GM12801 (cell line): ENCODE measurements around the gene SCFD1.

Source experiments
- TF ChIP-seq, protein P1 (sequence below): IDR thresholded peaks from one replicate; pipeline ENCODE4 v1.5.1; 2011; ENCODE audit warnings: control low read depth; ENCODE audit not compliant: insufficient read length; ENCODE audit errors: extremely low read depth

SCFD1 gene

DNA sequence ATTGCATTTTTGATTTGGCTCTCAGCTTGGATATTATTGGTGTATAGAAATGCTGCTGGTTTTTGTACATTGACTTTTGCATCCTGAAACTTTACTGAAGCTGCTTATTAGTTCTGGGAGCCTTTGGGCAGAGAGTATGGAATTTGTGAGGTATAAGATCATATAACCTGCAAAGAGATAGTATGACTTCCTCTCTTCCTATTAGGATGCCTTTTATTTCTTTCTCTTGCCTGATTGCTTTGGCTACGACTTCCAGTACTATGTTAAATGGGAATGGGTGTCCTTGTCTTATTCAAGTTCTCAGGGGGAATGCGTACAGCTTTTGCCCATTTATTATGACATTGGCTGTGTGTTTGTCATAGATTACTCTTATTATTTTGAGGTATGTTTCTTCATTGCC lies 23.5 kb downstream of the SCFD1 start:
- TF ChIP-seq, protein P1, sequence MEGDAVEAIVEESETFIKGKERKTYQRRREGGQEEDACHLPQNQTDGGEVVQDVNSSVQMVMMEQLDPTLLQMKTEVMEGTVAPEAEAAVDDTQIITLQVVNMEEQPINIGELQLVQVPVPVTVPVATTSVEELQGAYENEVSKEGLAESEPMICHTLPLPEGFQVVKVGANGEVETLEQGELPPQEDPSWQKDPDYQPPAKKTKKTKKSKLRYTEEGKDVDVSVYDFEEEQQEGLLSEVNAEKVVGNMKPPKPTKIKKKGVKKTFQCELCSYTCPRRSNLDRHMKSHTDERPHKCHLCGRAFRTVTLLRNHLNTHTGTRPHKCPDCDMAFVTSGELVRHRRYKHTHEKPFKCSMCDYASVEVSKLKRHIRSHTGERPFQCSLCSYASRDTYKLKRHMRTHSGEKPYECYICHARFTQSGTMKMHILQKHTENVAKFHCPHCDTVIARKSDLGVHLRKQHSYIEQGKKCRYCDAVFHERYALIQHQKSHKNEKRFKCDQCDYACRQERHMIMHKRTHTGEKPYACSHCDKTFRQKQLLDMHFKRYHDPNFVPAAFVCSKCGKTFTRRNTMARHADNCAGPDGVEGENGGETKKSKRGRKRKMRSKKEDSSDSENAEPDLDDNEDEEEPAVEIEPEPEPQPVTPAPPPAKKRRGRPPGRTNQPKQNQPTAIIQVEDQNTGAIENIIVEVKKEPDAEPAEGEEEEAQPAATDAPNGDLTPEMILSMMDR = no peak

DNA sequence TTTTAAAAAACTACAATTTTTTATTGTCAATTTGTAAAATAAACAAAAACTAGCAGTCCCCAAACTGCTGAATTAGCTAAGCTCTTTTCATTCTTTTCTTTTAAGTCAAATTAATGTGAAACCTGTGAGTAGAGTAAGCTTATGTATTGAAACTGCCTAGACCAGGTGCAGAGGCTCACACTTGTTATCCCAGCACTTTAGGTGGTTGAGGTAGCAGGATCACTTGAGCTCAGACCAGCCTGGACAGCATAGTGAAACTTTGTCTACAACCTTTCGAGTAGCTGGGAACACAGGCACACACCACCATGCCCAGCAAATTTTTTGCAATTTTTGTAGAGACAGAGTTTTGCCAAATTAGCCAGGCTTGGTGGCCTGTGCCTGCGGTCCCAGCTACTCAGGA lies 26.4 kb downstream of the SCFD1 start:
- TF ChIP-seq, protein P1 = no peak

DNA sequence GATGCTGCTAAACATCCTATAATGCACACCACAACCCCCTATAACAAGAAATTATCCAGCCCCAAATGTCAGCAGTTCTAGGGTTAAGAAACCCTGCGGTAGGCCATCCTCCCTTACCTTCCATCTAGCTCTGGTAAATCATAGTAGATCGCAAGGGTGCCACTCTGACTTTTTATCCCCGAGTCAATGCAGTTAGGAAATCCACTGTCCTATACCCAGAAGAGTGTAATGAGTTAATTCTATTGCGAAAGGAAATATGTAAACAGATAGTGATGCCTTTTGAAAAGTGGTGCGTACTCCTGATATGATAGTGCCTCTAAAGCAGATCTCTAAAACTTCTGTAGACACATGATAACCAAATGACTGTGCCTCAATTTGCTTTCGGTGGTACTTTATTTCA lies 29.8 kb downstream of the SCFD1 start:
- TF ChIP-seq, protein P1 = no peak

- TF ChIP-seq, protein P1 = no peak
These were observed 33.0 kb downstream of the SCFD1 start for GRCh38 chr14:30655124-30655523.

DNA sequence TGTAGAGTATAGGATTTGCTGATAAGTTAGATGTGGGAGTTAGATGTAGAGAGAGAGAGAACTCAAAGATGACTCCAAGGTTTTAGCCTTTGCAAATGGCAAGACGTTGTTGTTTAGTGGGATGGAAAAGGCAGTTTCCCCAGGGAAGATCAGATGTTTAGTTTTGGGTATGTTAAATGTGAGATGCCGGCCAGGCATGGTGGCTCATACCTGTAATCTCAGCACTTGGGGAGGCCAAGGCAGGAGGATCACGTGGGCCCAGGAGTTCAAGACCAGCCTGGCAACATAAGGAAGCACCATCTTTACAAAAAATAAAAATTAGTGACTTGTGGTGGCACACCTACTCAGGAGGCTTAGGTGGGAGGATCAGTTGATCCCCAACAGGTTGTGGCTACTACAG lies 33.5 kb downstream of the SCFD1 start:
- TF ChIP-seq, protein P1 = no peak

DNA sequence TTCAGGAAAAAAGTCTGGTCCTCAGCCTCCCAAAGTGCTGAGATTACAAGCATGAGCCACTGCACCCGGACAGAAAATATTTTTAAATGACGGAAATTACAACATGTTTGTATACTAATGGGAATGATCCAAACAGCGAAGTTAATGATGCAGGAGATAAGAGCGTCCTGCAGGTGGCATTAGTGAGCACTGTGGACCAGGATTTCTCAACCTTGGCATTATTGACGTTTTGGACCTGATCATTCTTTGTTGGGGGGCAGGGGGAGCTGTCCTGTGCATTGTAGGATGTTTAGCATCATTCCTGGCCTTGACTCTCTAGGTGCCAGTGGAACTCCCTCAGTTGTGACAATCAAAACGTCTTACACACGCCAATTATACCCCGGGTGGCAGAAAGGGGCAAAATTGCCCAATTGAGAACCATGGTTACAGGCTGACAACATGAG lies 34.1 kb downstream of the SCFD1 start:
- TF ChIP-seq, protein P1 = no peak

DNA sequence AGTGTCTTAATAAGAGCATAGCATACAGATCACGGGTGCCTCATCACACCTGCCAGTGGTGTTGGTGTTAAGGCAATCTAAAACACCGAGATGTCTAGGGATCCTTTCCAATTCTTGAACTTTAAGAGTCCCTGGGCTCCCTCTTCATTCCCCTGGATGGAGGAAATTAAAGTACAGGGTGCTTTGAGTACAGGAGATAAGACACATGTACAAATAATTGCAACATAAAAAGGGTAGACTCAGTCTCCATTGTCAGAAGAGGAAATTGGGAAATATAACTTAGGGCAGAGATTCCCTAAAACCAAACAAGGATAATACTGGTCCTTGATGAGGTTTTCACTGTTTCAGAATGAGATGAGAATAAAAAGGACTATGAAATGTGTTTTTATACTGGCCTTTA lies 34.9 kb downstream of the SCFD1 start:
- TF ChIP-seq, protein P1 = no peak

GRCh38 chr14:30657606-30658163 lies 35.6 kb downstream of the SCFD1 start:
- TF ChIP-seq, protein P1 = no peak
